ENCODE measurements around the gene EFCAB6. TPM values are rescaled to one million over a fixed set of nuclear protein-coding genes. Genes with fewer than 3 reads are reported as not detected.
A peak's percentile ranks its signal among the peaks of the same experiment; 100 is the strongest.

Gene EFCAB6
- total and polyA plus RNA-seq, 8 donors: 0.29 to 10.5 (median 3.5) TPM

DNA sequence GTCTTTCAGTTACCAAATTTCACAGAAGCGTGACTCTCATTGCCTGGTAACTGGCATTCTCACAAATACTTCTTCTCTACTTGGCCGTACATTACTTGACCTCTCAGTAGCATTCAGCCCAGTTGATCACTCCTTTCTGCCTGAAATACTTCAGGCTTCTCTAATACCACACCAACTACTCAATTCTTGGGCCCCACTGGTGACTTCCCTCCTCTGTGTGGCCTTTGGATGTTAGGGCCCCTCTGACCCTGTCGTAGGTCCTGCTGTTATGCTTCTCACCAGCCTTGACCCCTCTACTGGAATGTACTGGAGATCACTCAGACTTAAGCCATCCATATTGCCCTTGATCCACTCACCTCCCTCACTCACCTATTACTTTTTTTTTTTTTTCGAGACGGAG lies 2.2 kb upstream of the EFCAB6 start:
- peaks cover 12 to 21% (median 16%) of the 10 kb centered on the region in 4 donors for H3K4me1 ChIP-seq
- no peaks in the 10 kb centered on the region for H3K36me3 ChIP-seq
- intact Hi-C loops (cut with DNase I; ENCODE audit: low total_unique reads): no loop called here
- DNase-seq: no peak
- no peak overlapping the region for H3K27ac ChIP-seq
- no peaks in the 10 kb centered on the region for H3K9me3 ChIP-seq
- H3K27me3 ChIP-seq: no peaks in the 10 kb centered on the region
- 95 to 100% (median 99%) methylated on average over 5 of the region's 5 CpGs for WGBS, 5 donors
- H3K4me3 ChIP-seq: no peak overlapping the region
- no peak for TF ChIP-seq POLR2AphosphoS5 (IDR thresholded peaks at IDR 0.05)
- no peak for TF ChIP-seq EP300 (IDR thresholded peaks at IDR 0.05)
- no peak for TF ChIP-seq POLR2A (IDR thresholded peaks at IDR 0.05)
- TF ChIP-seq, protein P1, sequence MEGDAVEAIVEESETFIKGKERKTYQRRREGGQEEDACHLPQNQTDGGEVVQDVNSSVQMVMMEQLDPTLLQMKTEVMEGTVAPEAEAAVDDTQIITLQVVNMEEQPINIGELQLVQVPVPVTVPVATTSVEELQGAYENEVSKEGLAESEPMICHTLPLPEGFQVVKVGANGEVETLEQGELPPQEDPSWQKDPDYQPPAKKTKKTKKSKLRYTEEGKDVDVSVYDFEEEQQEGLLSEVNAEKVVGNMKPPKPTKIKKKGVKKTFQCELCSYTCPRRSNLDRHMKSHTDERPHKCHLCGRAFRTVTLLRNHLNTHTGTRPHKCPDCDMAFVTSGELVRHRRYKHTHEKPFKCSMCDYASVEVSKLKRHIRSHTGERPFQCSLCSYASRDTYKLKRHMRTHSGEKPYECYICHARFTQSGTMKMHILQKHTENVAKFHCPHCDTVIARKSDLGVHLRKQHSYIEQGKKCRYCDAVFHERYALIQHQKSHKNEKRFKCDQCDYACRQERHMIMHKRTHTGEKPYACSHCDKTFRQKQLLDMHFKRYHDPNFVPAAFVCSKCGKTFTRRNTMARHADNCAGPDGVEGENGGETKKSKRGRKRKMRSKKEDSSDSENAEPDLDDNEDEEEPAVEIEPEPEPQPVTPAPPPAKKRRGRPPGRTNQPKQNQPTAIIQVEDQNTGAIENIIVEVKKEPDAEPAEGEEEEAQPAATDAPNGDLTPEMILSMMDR (IDR thresholded peaks at IDR 0.05): no peak

- H3K27ac ChIP-seq: peak overlapping the region in 4 of 5 donors; percentile 72 to 90 (median 82)
- no peaks in the 10 kb centered on the region for H3K27me3 ChIP-seq
- no peaks in the 10 kb centered on the region for H3K9me3 ChIP-seq
- H3K4me1 ChIP-seq: peaks cover 12 to 21% (median 16%) of the 10 kb centered on the region in 4 donors
- H3K4me3 ChIP-seq: peak overlapping the region; percentile 81 to 100 (median 91)
- no peak for TF ChIP-seq EP300 (IDR thresholded peaks at IDR 0.05)
- TF ChIP-seq POLR2A (IDR thresholded peaks at IDR 0.05): no peak
- no peak for TF ChIP-seq POLR2AphosphoS5 (IDR thresholded peaks at IDR 0.05)
- TF ChIP-seq, protein P1 (IDR thresholded peaks at IDR 0.05): no peak
- no peaks in the 10 kb centered on the region for H3K36me3 ChIP-seq
- WGBS, 5 donors: 12 to 31% (median 15%) methylated on average over 6 of the region's 6 CpGs
- no peak for DNase-seq
- intact Hi-C loops (cut with DNase I; ENCODE audit: low total_unique reads): no loop called here
Measured at GRCh38 chr22:43812890-43813289, 785 bp upstream of the EFCAB6 start.

DNA sequence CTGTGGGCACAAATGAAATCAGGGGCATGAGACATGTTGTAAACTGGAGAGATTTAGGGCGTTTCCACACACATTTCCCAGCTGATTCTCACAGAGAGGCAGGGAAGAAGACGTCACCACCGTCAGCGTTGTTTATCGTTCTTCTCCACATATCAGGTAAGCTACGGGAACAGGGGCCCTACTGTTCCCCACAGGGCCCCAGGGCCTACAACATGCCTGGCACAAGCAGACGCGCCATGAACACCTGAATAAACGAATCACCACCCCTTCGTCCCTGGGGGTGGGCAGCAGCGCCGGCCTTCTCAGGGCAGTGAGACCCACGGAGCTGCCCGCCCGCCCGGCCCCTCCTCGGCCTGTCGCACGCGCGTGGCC lies 342 bp downstream of the EFCAB6 start:
- H3K4me1 ChIP-seq: peaks cover 12 to 21% (median 16%) of the 10 kb centered on the region in 4 donors
- peak overlapping the region; percentile 48 to 90 (median 79) for H3K27ac ChIP-seq
- intact Hi-C loops (cut with DNase I; ENCODE audit: low total_unique reads): no loop called here
- H3K9me3 ChIP-seq: no peaks in the 10 kb centered on the region
- no peaks in the 10 kb centered on the region for H3K36me3 ChIP-seq
- peak overlapping the region; percentile 81 to 100 (median 91) for H3K4me3 ChIP-seq
- peak in 1 of 2 donors; percentile 75 for DNase-seq
- H3K27me3 ChIP-seq: no peaks in the 10 kb centered on the region
- 0 to 2% (median 1%) methylated on average over 8 to 21 of the region's 21 CpGs for WGBS, 5 donors
- TF ChIP-seq, protein P1 (IDR thresholded peaks at IDR 0.05): no peak

- H3K27me3 ChIP-seq: no peaks in the 10 kb centered on the region
- intact Hi-C loops (cut with DNase I; ENCODE audit: low total_unique reads): no loop called here
- 65 to 87% (median 76%) methylated on average over 5 of the region's 5 CpGs for WGBS, 5 donors
- peaks cover 0 to 13% (median 9%) of the 10 kb centered on the region in 4 donors for H3K9me3 ChIP-seq
- no peaks in the 10 kb centered on the region for H3K36me3 ChIP-seq
- no peak overlapping the region for H3K27ac ChIP-seq
- DNase-seq: no peak
- H3K4me1 ChIP-seq: no peaks in the 10 kb centered on the region
- TF ChIP-seq EP300 (IDR thresholded peaks at IDR 0.05): no peak
- TF ChIP-seq, protein P1 (IDR thresholded peaks at IDR 0.05): no peak
- TF ChIP-seq POLR2A (IDR thresholded peaks at IDR 0.05): no peak
- TF ChIP-seq POLR2AphosphoS5 (IDR thresholded peaks at IDR 0.05): no peak
- H3K4me3 ChIP-seq: no peak overlapping the region
Measured at GRCh38 chr22:43802897-43803495, 9.1 kb downstream of the EFCAB6 start.
